ENCODE measurements around the gene PTPRN2.
"Not testable (repeated sequence)": the region's sequence is repeated elsewhere in the genome, so short reads cannot be mapped to it uniquely, and the experiment has no call there.

DNA sequence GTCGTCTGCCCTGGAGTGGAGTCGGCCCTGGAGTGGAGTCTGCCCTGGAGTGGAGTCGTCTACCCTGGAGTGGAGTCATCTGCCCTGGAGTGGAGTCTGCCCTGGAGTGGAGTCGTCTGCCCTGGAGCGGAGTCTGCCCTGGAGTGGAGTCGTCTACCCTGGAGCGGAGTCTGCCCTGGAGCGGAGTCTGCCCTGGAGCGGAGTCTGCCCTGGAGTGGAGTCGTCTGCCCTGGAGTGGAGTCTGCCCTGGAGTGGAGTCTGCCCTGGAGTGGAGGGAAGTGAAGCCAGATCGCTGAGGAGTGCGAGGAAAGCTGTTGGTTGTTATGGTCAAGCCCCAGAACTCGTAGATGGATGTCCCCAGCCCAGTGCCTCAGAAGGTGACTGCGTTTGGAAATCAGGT is 63.3 kb downstream of the PTPRN2 start:
- TF ChIP-seq CTCF, POLR2A (IDR thresholded peaks at IDR 0.05): not testable (repeated sequence)
